HepG2 (cell line): ENCODE measurements around the gene LYPD1.

Experiments used
- CREB1 ChIP-seq, 2 experiments: fragments of 450-650 bp in 1 of 2; IDR thresholded peaks; 2 replicates each; pipeline ENCODE4 v1.6.1; 2016 to 2017; ENCODE audit warnings: control low read depth in 1 of 2, mild to moderate bottlenecking in 1 of 2, missing compliant biosample characterization in 1 of 2, missing genetic modification characterization in 1 of 2
- DNMT3B ChIP-seq: conservative IDR thresholded peaks from 2 replicates; pipeline ENCODE4 v1.6.1; 2016; ENCODE audit warnings: missing biosample characterization, control low read depth
- IKZF1 ChIP-seq: fragments of 450-650 bp; IDR thresholded peaks from 2 replicates; pipeline ENCODE4 v1.7.1; 2016
- NFRKB ChIP-seq: fragments of 450-650 bp; IDR thresholded peaks from 2 replicates; pipeline ENCODE4 v1.6.1; 2017
- POLR2G ChIP-seq: fragments of 200-400 bp; formaldehyde crosslinking; IDR thresholded peaks from 2 replicates; pipeline ENCODE4 v1.6.1; 2018; ENCODE audit warnings: mild to moderate bottlenecking, low read depth, low read length, moderate library complexity
- RELA ChIP-seq: sonication (generic); formaldehyde crosslinking; IDR thresholded peaks from 2 replicates; pipeline ENCODE4 v1.4.0; 2020; ENCODE audit warnings: missing genetic modification reagents
- TAF1 ChIP-seq: sonication (generic); formaldehyde crosslinking; IDR thresholded peaks from 2 replicates; pipeline ENCODE4 v1.4.0; 2020; ENCODE audit warnings: missing genetic modification reagents
- ZNF432 ChIP-seq: sonication (generic); formaldehyde crosslinking; IDR thresholded peaks from 2 replicates; pipeline ENCODE4 v1.5.0; 2020; ENCODE audit warnings: missing genetic modification reagents, mild to moderate bottlenecking, borderline replicate concordance
- ZNF615 ChIP-seq: sonication (generic); formaldehyde crosslinking; IDR thresholded peaks from 2 replicates; pipeline ENCODE4 v1.5.0; 2020; ENCODE audit warnings: mild to moderate bottlenecking, missing genetic modification reagents, borderline replicate concordance
- TF ChIP-seq, protein P1 (sequence below): IDR thresholded peaks from 2 replicates; pipeline ENCODE4 v1.6.1; 2018; ENCODE audit warnings: missing genetic modification reagents, mild to moderate bottlenecking, missing compliant biosample characterization
- TF ChIP-seq, protein P2 (sequence below): sonication (generic); formaldehyde crosslinking; IDR thresholded peaks from one replicate; pipeline ENCODE4 v1.5.1; 2020; ENCODE audit warnings: mild to moderate bottlenecking, missing genetic modification reagents; ENCODE audit errors: not compliant biosample characterization
- TF ChIP-seq, protein P3 (sequence below): sonication (generic); formaldehyde crosslinking; IDR thresholded peaks from 2 replicates; pipeline ENCODE4 v1.5.1; 2020; ENCODE audit warnings: missing genetic modification reagents, mild to moderate bottlenecking, borderline replicate concordance
- TF ChIP-seq, protein P4 (sequence below): IDR thresholded peaks from 2 replicates; pipeline ENCODE4 v1.6.1; 2012; ENCODE audit warnings: inconsistent platforms
- TF ChIP-seq, protein P5 (sequence below): sonication (generic); formaldehyde crosslinking; IDR thresholded peaks from 2 replicates; pipeline ENCODE4 v1.5.0; 2020; ENCODE audit warnings: missing genetic modification reagents, mild to moderate bottlenecking, borderline replicate concordance

DNA sequence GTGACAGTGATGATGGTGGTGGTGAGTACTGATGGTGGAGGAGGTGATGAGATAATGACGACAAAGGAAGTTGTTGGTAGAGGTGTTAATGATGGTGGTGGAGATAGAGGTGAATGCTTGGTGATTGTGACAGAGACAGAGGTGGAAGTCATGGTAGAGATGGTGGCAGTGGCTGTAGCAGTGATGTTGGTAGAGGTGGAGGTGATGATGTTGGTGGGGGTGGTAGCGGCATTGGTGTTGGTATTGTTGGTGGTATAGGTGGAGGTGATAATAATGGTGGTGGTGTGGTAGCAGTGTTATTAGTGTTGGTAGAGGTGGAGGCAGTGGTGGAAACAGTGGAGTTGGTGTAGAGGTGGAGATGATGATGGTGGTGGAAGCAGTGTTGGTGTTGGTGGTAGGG lies 36.4 kb downstream of the LYPD1 start:
- TF ChIP-seq ZNF615 (CRISPR knock-in tag): no peak
- TF ChIP-seq, protein P1, sequence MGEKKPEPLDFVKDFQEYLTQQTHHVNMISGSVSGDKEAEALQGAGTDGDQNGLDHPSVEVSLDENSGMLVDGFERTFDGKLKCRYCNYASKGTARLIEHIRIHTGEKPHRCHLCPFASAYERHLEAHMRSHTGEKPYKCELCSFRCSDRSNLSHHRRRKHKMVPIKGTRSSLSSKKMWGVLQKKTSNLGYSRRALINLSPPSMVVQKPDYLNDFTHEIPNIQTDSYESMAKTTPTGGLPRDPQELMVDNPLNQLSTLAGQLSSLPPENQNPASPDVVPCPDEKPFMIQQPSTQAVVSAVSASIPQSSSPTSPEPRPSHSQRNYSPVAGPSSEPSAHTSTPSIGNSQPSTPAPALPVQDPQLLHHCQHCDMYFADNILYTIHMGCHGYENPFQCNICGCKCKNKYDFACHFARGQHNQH (CRISPR knock-in tag): no peak
- TF ChIP-seq CREB1 (IDR thresholded peaks at IDR 0.05): no peak; the same call in 1 of the 2 replicates
- TF ChIP-seq CREB1 (CRISPR knock-in tag; IDR thresholded peaks at IDR 0.05): no peak
- TF ChIP-seq NFRKB: no peak
- TF ChIP-seq, protein P2, sequence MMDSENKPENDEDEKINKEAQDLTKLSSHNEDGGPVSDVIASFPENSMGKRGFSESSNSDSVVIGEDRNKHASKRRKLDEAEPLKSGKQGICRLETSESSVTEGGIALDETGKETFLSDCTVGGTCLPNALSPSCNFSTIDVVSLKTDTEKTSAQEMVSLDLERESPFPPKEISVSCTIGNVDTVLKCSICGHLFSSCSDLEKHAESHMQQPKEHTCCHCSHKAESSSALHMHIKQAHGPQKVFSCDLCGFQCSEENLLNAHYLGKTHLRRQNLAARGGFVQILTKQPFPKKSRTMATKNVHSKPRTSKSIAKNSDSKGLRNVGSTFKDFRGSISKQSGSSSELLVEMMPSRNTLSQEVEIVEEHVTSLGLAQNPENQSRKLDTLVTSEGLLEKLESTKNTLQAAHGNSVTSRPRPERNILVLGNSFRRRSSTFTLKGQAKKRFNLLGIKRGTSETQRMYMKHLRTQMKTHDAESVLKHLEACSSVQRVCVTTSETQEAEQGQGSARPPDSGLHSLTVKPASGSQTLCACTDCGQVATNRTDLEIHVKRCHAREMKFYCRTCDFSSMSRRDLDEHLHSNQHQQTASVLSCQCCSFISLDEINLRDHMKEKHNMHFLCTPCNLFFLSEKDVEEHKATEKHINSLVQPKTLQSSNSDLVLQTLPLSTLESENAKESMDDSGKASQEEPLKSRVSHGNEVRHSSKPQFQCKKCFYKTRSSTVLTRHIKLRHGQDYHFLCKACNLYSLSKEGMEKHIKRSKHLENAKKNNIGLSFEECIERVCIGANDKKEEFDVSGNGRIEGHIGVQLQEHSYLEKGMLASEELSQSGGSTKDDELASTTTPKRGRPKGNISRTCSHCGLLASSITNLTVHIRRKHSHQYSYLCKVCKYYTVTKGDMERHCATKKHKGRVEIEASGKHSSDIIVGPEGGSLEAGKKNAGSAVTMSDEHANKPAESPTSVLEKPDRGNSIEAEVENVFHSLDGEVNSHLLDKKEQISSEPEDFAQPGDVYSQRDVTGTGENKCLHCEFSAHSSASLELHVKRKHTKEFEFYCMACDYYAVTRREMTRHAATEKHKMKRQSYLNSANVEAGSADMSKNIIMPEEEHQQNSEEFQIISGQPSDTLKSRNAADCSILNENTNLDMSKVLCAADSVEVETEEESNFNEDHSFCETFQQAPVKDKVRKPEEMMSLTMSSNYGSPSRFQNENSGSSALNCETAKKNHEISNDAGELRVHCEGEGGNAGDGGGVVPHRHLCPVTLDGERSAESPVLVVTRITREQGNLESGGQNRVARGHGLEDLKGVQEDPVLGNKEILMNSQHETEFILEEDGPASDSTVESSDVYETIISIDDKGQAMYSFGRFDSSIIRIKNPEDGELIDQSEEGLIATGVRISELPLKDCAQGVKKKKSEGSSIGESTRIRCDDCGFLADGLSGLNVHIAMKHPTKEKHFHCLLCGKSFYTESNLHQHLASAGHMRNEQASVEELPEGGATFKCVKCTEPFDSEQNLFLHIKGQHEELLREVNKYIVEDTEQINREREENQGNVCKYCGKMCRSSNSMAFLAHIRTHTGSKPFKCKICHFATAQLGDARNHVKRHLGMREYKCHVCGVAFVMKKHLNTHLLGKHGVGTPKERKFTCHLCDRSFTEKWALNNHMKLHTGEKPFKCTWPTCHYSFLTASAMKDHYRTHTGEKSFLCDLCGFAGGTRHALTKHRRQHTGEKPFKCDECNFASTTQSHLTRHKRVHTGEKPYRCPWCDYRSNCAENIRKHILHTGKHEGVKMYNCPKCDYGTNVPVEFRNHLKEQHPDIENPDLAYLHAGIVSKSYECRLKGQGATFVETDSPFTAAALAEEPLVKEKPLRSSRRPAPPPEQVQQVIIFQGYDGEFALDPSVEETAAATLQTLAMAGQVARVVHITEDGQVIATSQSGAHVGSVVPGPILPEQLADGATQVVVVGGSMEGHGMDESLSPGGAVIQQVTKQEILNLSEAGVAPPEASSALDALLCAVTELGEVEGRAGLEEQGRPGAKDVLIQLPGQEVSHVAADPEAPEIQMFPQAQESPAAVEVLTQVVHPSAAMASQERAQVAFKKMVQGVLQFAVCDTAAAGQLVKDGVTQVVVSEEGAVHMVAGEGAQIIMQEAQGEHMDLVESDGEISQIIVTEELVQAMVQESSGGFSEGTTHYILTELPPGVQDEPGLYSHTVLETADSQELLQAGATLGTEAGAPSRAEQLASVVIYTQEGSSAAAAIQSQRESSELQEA: no peak
- TF ChIP-seq, protein P3, sequence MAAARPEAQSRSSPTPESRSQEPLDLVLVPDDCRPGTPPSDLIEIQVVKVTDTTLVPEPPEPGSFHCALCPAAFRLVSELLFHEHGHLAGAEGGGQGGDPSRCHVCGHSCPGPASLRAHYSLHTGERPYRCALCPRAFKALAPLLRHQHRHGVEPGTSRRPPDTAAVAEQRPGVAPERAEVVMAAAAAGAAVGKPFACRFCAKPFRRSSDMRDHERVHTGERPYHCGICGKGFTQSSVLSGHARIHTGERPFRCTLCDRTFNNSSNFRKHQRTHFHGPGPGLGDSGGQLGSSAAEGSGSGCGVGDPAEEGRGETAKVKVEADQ (CRISPR knock-in tag): no peak
- no peak for TF ChIP-seq ZNF432
- no peak for TF ChIP-seq POLR2G
- TF ChIP-seq, protein P4, sequence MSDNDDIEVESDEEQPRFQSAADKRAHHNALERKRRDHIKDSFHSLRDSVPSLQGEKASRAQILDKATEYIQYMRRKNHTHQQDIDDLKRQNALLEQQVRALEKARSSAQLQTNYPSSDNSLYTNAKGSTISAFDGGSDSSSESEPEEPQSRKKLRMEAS: no peak
- TF ChIP-seq DNMT3B (CRISPR knock-in tag): no peak
- 0 out of 2 replicates have a peak, but pooled peaks have one; percentile 47 for TF ChIP-seq IKZF1
- TF ChIP-seq TAF1 (CRISPR knock-in tag): no peak
- TF ChIP-seq RELA (CRISPR knock-in tag): no peak
- TF ChIP-seq, protein P5, sequence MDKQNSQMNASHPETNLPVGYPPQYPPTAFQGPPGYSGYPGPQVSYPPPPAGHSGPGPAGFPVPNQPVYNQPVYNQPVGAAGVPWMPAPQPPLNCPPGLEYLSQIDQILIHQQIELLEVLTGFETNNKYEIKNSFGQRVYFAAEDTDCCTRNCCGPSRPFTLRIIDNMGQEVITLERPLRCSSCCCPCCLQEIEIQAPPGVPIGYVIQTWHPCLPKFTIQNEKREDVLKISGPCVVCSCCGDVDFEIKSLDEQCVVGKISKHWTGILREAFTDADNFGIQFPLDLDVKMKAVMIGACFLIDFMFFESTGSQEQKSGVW (CRISPR knock-in tag): no peak
